Psoas muscle (tissue), 8 donors: ENCODE results near the gene PUSL1. TPM values are rescaled to one million over a fixed set of nuclear protein-coding genes. Genes with fewer than 3 reads are reported as not detected.

Experiments
- ATAC-seq, 4 donors: fragments of 200-7000 bp; cut with Tn5 transposase; one replicate each; pipeline ENCODE4 v1.9.1; 2020; ENCODE audit warnings: moderate library complexity in 3 of 4, mild to moderate bottlenecking in 2 of 4
- DNase-seq, 2 donors: peaks; one replicate each; pipeline ENCODE4 v3.0.0-alpha.2; 2020
- H3K27ac ChIP-seq: fragments of 200-600 bp; one replicate; pipeline ENCODE4 v1.8.0; 2022
- H3K27me3 ChIP-seq, 3 donors: fragments of 200-600 bp in 1 of 3; one replicate each; pipeline versions ENCODE4 v1.6.1 to v1.8.0; 2013 to 2022; ENCODE audit warnings: low read length in 2 of 3, mild to moderate bottlenecking in 2 of 3, moderate library complexity in 1 of 3; ENCODE audit not compliant: insufficient read depth in 3 of 3
- H3K36me3 ChIP-seq, 2 donors: fragments of 200-600 bp in 1 of 2; one replicate each; pipeline versions ENCODE4 v1.6.1 to v1.8.0; 2013 to 2022; ENCODE audit warnings: low read depth in 1 of 2, mild to moderate bottlenecking in 1 of 2, moderate library complexity in 1 of 2; ENCODE audit not compliant: insufficient read depth in 1 of 2
- H3K4me1 ChIP-seq: fragments of 200-600 bp; one replicate; pipeline ENCODE4 v1.8.0; 2022
- H3K4me3 ChIP-seq: fragments of 200-600 bp; one replicate; pipeline ENCODE4 v1.8.0; 2022; ENCODE audit warnings: mild to moderate bottlenecking
- H3K9me3 ChIP-seq: fragments of 200-600 bp; one replicate; pipeline ENCODE4 v1.8.0; 2022
- WGBS, 3 donors: extraction: QIAGEN DNeasy Blood & Tissue Kit; methylation state at CpG; one replicate each; pipeline versions ENCODE4 v1.1.6 to v1.1.7; 2013; 5-methylcytosine and 5-hydroxymethylcytosine counted together
- intact Hi-C, 2 donors: fragments of 100-400 bp; cut with DNase I; formaldehyde crosslinking; loops; one replicate each; pipeline versions ENCODE4 v1.11.0 to v1.14.2; 2022
- polyA plus RNA-seq, 3 donors: library from polyadenylated mRNA; stranded (reverse); fragments of 200-250 nt; gene quantifications; one replicate each; pipeline ENCODE4 v1.2.3, GENCODE V29; 2013
- total RNA-seq, 4 donors: library from RNA; stranded (reverse); fragmentation: NEBNext Ultra II Directional in 2 of 4; extraction: Animal tissue kit (Norgen Biotek cat#: 25700) in 2 of 4; gene quantifications; one replicate each; pipeline versions ENCODE4 v1.2.1 to v1.2.4, GENCODE V29; 2021 to 2023
- TF ChIP-seq, protein P1 (sequence below): fragments of 200-600 bp; IDR thresholded peaks from one replicate; pipeline ENCODE4 v1.8.0; 2022; ENCODE audit warnings: antibody characterized with exemption
- donor health status: healthy with polysubstance abuse.
- donor health status: DM: no; HTN: no; CAD: no; lungs with moderate emphysema.
- donor health status: Bipolar disorder and iron deficiency.
- donor health status: healthy.
- donor health status: DM: yes; HTN: yes; CAD: no.
- donor health status: DM: no; HTN: no; CAD: no.
- donor health status: DM: no; HTN: no; CAD: no.
- donor health status: DM: yes; HTN: yes; CAD: no.

The PUSL1 gene
- total and polyA plus RNA-seq, 7 donors = 3.7 to 9.1 (median 7.3) TPM

DNA sequence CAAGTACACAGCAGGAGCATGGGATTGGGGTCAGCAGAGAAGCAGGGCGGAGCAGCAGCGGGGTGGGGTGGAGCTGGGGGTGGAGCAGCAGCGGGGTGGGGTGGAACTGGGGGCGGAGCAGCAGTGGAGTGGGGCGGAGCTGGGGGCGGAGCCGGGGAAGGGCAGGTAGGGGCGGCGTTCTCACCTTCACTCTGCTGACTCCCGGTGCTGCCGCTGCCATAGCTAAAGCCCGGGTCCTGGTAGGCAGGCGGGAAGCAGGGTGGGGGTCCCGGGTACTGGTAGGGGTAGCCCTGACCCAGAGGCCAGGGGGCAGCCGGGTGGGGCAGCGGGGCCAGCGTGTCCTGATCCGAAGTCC, 29.4 kb downstream of the PUSL1 start:
- Histone ChIP-seq H3K27me3 (no peaks in the 10 kb centered on the region), H3K4me1 (peaks cover 18% of the 10 kb centered on the region), H3K36me3 (peaks cover 6 to 61% of the 10 kb centered on the region in 2 donors), H3K9me3 (no peaks in the 10 kb centered on the region), H3K4me3 (no peak overlapping the region), H3K27ac (no peak overlapping the region)
- intact Hi-C loops = no loop called here
- DNase-seq (no peak), ATAC-seq (peak in 2 of 4 donors; percentile 24 to 39)
- 81 to 95% (median 86%) methylated on average over 10 to 18 of the region's 18 CpGs for WGBS, 3 donors
- TF ChIP-seq, protein P1, sequence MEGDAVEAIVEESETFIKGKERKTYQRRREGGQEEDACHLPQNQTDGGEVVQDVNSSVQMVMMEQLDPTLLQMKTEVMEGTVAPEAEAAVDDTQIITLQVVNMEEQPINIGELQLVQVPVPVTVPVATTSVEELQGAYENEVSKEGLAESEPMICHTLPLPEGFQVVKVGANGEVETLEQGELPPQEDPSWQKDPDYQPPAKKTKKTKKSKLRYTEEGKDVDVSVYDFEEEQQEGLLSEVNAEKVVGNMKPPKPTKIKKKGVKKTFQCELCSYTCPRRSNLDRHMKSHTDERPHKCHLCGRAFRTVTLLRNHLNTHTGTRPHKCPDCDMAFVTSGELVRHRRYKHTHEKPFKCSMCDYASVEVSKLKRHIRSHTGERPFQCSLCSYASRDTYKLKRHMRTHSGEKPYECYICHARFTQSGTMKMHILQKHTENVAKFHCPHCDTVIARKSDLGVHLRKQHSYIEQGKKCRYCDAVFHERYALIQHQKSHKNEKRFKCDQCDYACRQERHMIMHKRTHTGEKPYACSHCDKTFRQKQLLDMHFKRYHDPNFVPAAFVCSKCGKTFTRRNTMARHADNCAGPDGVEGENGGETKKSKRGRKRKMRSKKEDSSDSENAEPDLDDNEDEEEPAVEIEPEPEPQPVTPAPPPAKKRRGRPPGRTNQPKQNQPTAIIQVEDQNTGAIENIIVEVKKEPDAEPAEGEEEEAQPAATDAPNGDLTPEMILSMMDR = no peak

DNA sequence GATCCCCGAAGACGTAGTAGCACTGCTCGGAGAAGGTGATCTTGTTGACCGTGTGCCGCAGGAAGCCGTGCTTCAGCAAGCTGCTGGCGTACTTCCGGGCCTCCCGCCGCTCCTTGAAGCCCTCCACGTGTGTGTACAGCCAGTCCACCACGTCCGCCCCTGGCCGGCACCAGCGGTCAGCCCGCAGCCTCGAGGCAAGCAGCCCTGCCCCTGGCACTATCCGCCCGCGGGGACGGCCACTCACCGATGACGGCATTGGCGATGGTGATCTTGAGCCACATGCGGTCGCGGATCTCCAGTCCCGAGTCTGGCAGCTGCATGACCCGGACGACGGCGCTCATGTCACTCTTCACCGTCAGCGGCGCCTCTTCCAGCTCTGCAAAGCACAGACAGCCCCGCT, 29.9 kb downstream of the PUSL1 start:
- no peak for ATAC-seq

DNA sequence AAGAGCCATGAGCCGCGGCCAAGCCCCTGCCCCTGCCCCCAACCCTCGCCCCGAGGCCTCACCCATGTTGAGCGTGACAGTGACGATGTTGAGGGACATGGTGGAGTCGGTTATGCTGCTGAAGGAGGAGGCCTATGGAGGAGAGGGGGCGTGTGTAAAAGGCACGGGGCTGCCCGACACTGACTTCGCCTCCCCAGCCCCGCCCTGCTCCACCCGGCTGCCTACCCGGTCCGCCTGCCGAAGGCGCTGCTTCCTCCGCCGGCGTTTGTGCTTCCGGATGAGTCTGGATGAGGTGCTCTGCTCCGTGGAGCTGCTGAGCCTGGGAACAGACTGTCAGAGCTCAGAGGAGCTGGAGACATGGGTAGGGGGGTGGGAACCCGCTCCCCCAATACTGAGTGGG, 31.8 kb downstream of the PUSL1 start:
- intact Hi-C loops = no loop called here
- Histone ChIP-seq H3K27me3 (no peaks in the 10 kb centered on the region), H3K4me3 (no peak overlapping the region), H3K36me3 (peaks cover 6 to 58% of the 10 kb centered on the region in 2 donors), H3K27ac (no peak overlapping the region), H3K9me3 (no peaks in the 10 kb centered on the region), H3K4me1 (peaks cover 28% of the 10 kb centered on the region)
- ATAC-seq (no peak), DNase-seq (no peak)
- TF ChIP-seq, protein P1 = no peak
- 84 to 89% (median 84%) methylated on average over 23 of the region's 23 CpGs for WGBS, 3 donors

More for the DNA sequence above, 29.9 kb downstream of the PUSL1 start:
- Histone ChIP-seq H3K36me3 (peaks cover 6 to 61% of the 10 kb centered on the region in 2 donors), H3K4me3 (no peak overlapping the region), H3K9me3 (no peaks in the 10 kb centered on the region), H3K4me1 (peaks cover 17% of the 10 kb centered on the region), H3K27ac (no peak overlapping the region), H3K27me3 (no peaks in the 10 kb centered on the region)
- intact Hi-C loops = no loop called here
- 91 to 95% (median 94%) methylated on average over 30 to 36 of the region's 36 CpGs for WGBS, 3 donors
- TF ChIP-seq, protein P1 = no peak
- DNase-seq = no peak

DNA sequence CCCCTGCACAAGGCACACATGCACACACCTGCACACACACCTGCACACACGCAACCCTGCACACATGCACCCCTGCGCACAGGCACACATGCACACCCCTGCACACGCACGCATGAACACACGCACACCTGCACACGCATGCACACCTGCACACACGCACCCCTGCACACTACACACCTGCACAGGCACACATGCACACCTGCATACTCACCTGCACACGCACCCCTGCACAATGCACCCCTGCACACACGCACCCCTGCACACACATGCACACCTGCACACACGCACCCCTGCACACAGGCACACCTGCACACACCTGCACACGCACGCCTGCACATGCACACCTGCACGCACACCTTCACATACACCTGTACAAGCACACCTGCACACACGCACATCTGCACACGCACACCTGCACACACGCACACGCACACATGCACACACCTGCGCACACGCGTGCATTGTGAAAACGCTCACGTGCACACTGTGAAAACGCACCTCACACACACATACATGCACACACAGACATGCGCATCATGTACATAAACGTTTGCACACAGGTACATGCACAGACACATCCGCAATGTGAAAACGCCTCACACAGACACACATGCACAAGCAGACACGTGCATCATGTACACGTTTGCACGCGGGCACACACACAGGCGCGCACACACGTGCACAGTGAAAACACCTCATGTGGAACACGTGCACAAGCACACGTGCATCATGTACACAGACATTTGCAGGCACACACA, 32.6 kb downstream of the PUSL1 start:
- ATAC-seq = no peak
- Histone ChIP-seq H3K4me3 (no peak overlapping the region), H3K36me3 (peaks cover 6 to 50% of the 10 kb centered on the region in 2 donors), H3K27me3 (no peaks in the 10 kb centered on the region), H3K27ac (no peak overlapping the region), H3K4me1 (peaks cover 36% of the 10 kb centered on the region), H3K9me3 (no peaks in the 10 kb centered on the region)
- intact Hi-C loops = no loop called here
- TF ChIP-seq, protein P1 = no peak
- WGBS, 3 donors = 89 to 94% (median 91%) methylated on average over 36 of the region's 36 CpGs
- no peak for DNase-seq
